GM18505 (cell line): ENCODE results near the gene LIPT2.
"Not testable (repeated sequence)": the region's sequence is repeated elsewhere in the genome, so short reads cannot be mapped to it uniquely, and the experiment has no call there.

ENCODE experiments used
- ATAC-seq: cut with Tn5 transposase; IDR thresholded peaks from one replicate; pipeline ENCODE4 v1.9.1; 2021; ENCODE audit not compliant: unreplicated experiment
- POLR2A ChIP-seq: IDR thresholded peaks from 4 replicates; pipeline ENCODE4 v1.6.1; 2011; ENCODE audit warnings: borderline replicate concordance; ENCODE audit not compliant: insufficient read depth, insufficient read length; ENCODE audit errors: extremely low read depth

The LIPT2 gene

DNA sequence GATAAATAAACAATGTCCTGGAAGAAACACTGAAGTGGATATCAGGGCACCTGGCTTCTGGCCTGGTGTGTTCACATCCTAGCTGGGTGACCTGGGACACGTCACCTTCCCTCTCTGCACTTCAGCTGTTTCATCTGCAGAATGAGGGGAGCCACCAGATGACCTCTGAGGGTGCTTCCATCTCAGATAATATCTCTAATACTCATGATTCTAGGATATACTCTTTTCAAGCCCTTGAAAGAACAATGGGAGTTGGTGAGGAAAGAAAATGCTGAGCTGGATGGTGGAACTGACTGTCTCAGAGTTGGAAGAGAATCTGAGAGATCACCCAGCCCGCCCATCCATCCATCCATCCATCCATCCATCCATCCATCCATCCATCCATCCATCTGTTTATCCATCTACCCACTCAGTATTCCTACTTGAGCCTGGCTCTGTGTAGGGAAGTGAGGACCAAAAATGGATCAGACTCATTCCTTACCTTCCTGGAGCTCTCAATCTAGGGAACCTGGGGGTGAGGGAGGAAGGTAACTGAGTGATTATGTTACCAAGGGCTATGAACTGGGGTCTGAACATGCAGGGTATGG, 28.2 kb upstream of the LIPT2 start:
- no peak for ATAC-seq
- no peak for TF ChIP-seq POLR2A

DNA sequence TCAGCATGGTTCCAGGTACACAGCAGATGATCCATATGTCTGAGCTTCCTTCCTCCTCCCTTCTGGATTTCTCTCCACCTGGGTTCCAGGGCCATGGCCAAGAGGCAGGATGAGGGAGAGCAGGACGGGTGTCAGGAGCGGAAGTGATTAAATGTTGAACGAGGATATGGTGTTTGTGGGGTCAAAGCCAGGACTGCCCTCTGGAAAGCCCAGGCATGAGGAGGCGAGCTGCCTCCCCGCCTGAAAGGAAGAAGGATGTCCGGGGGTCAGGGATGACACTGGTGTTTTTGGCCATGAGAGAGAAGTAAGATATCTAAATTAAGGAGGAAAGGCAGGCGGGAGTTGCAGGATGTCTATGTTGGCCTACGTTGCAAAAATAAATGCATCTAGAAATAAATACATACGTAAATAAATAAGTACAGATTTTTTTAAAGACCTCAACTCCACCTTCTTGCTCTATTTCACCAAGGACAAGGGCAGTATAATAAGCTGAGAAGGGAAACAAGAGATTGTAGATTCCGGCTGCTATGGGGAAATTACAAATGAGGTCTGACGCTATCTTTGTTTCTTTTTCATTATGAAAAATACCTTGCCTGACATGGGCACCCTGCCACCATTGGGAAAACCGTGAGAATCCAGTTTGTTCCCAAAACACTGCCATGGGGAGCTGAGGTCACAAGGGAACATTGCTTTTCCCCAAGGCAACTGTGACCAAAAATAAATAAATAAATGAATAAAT, 27.6 kb upstream of the LIPT2 start:
- no peak for ATAC-seq
- no peak for TF ChIP-seq POLR2A

DNA sequence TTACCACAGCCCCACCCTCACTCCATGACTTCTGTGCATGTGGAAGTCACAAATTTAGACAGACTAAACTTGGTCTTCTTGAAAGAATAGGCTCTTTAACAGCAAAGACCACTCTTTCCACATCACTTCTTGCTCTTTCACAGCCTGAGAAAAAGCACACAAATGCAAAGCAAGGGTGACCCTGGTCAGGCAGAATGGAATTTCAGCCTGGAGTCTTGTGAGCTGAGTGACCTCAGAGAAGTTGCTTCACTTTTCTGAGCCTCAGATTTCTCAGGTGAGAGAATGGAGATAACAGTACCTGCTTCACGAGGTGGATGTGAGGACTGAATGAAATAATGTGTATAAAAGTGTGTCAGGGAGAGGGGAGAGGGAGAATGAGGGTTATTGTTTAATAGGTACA, 26.8 kb upstream of the LIPT2 start:
- no peak for ATAC-seq
- TF ChIP-seq POLR2A, result no peak

DNA sequence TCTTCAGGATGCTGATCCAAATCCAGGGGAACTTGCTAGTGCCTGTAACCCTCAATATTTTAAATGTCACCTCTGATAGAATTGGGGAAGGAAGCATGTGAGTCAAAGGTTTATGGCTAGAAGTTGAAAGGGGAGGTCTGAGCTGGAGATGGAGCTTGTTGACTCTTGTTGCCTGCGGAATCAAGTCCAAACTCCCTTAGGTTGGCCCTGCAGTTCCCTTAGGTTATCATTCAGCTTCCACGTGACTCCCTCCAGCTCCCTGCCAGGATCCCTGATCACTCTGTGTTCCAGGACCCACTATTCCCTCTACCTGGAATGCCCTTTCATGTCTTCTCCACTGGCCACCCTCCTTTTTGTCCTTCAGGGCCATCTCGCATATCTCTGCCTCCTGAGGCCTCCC, 26.2 kb upstream of the LIPT2 start:
- ATAC-seq, result no peak
- no peak for TF ChIP-seq POLR2A

DNA sequence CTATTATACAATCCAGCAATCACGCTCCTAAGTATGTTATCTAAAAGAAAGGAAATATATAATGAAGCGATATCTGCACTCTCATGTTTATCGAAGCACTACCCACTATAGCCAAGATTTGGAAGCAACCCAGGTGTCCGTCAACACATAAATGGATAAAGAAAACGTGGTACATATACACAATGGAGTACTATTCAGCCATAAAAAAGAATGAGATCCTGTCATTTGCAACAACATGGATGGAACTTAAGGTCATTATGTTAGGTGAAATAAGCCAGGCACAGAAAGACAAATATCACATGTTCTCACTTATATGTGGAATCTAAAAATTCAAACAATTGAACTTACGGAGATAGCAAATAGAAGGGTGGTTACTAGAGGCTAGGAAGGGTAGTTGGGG, 24.1 kb upstream of the LIPT2 start:
- ATAC-seq, result not testable (repeated sequence)

DNA sequence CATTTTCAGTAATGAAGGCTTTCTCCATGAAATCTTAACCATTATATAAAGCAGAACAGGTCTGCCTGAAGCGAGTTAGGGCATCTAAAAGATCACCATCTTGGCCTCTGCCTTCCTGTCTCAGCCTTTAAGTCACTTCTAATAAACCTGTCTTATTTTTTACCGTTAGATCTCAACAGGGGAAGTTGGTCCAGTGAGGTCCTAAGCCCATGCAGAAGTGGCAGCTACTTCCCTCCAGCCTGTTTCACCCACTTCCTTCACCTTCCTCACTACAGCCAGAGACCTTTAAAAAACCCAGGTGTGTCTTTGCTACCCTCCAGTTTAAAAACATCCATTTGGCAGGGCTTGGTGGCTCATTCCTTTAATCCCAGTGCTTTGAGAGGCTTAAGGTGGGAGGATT, 14.1 kb upstream of the LIPT2 start:
- no peak for ATAC-seq
- TF ChIP-seq POLR2A, result no peak

DNA sequence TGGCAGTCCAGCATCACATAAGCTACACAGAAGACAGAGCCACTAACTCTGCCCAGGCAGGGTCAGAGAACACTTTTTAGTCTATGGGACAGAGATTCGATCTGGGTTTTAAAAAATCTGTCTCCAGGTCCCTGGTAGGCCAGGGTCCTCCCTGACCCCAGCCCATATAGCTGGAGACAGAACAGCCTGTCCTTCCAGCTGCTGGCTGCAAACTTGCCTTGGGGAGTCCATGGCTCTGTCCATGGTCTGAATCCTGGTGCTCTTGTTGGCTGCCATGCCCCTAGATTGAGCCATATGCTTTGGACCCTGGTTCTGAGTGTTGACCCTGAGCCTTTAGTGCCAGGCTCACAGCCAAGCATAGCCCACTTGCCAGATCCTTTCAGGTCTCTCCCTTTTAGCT, 13.3 kb upstream of the LIPT2 start:
- ATAC-seq, result no peak
- TF ChIP-seq POLR2A, result no peak

DNA sequence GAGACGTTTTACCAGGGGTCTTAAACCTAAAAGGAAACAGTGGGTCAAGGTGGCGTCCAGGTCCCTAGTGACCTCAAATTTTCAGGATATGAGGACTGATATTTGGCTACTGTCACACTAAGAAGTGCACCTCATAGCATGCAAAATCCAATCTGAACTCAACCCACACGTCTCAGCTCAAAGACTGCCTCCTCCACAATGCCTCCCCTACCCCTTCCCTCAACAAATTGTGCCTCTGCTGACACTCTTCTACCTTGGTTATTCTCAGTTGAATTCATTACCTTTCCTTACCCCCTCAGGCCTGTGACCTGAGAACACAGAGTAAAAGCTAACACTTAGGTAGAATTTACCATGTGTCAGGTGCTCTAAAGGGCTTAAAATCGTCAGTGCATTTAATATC, 12.4 kb upstream of the LIPT2 start:
- no peak for TF ChIP-seq POLR2A
- no peak for ATAC-seq

DNA sequence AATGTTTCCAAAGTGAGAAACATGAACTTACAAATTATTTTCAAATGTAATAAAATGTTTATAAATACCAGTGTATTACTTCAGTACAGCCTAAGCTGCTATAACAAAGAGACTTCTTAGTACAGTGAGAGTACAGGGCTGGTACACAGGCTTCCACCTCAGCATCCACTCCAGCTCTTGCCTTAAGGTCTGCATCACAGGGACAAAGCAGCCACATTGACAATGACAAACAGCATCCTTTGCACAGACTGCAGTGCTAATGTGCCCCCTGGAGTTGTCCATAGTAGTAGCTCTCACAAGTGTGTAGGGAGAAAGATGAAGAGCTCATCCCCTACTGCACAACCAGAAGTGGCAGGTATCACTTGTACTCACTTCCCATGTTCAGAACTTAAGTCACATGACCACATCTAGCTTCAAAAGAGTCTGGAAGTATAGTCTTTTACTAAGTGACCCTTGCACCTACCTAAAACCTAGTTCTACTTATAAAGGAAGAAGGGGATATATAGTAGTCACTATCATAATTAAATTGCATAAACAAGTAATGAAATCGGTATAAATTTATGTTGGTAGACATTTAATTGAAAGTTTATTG, 10.7 kb upstream of the LIPT2 start:
- no peak for ATAC-seq
- TF ChIP-seq POLR2A, result no peak

DNA sequence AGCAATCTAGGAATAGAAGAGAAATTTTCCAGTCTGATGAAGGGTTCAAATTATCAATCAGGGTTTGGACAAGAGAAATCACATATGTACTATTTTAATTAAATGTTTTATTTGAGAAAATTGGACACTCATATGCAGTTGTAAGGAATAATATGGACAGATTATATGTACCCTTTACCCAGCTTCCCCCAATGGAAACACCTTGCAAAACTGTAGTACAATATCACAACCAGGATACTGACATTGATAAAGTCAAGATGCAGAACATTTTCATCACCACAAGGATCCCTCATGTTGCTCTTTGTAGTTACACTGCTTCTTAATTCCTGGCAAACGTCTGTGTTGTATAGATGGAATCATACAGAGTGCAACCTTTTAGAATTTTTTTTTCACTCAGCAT, 1.4 kb upstream of the LIPT2 start:
- ATAC-seq, result no peak
- no peak for TF ChIP-seq POLR2A

DNA sequence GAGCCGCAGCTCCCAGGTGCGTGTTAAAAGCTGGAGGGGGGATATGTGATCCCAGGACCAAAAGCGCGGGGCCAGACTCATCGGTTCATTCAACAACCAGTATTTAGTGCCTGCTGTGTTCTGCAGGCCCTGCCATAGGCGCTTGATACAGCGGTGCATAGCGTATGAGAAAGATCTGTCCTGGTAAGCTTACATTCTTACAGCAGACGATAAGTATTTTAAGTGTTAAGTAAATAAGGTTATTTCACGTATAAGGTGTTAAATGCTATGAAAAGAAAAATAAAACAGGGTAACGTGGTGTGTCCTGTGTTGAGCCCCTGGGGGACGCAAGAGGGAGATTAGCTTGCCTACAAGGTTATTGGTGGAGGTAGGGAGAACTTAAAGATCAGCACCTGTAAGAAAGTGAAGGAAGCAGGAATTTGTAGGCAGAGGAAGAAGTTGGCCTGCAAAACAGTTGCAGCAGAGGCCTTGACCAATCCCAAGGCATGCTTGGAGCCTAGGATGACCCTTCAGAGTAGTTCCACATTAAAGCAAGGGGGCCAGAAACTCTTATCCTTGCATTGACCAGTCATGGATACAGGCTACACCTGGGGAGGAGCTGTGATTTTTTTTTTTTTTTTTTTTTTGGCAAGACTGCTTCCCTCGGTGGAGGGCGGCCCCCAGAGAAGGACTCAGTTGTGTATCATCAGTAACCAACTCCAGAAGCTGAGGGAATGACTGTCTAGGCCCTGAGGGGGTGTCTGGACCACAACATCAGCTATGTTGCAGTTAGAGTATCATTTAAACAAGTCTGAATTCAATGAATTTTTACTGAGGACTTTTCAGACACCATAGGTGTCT, 487 bp upstream of the LIPT2 start:
- TF ChIP-seq POLR2A, result no peak
- no peak for ATAC-seq

DNA sequence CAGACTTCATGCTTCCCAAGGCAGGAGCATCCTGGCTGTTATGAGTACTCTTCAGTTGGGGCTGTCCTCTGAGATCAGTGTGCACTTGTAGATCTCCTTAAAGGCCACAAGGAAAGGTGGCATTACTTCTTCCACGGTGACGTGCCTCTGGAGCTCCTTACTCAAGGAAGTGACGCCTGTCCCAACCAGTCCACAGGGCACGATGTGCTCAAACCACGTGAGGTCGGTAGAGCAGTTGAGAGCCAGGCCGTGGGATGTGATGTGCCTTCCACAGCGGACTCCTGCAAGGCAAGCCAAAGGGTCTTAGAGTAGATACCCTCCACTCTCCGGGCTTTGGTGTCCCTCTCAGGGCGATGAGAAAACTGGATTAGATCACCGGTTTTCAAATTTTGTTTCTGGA, 1.4 kb downstream of the LIPT2 start:
- ATAC-seq, result no peak
- no peak for TF ChIP-seq POLR2A

DNA sequence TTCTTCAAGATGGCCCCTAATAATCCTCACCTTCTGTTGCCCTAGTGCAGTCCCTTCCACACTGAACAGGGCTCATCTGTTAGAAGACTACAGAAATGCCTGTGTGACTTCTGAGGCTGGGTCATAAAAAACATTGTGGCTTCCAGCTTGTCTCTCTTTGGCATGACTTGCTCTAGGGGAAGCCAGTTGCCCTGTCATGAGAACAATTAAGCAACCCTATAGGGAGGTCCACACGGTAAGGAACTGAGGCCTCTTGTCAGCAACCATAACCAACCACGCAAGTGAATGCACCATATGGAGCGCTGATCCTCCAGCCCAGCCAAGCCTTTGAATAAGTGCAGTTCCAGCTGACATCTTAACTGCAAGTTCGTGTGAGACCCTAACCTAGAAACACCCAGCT, 2.6 kb downstream of the LIPT2 start:
- no peak for TF ChIP-seq POLR2A
- no peak for ATAC-seq

DNA sequence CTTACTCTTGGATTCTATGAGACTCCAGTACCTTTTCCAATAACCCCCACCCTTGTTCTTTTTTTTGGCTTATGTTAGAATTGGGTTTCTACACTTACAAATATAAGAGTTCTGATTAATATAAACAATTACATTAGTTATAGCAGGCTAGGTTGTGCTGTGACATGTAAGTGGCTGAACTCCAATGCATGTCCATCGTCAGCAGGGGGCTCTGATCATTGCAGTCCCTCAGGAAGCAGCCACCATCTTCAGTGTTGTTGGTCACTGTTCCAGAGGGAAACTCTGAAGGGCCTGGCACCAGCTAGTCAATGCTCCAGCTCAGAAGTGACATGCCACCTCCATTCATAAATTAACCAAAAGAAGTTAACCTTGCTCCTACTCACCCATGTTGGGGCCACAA, 5.6 kb downstream of the LIPT2 start:
- no peak for ATAC-seq
- TF ChIP-seq POLR2A, result no peak
